RWPE1 (cell line): ENCODE results near the gene PPP2R5D.

Source experiments
- CTCF ChIA-PET: fragments of 350-600 bp; sonication (Branson Sonifier 250); formaldehyde crosslinking; extraction: SDS; loops from one replicate; lab custom pipeline; 2021; lab: Yijun Ruan, JAX
- POLR2A ChIA-PET: fragments of 400-600 bp; formaldehyde crosslinking; extraction: SDS; loops from one replicate; lab custom pipeline; 2020; ENCODE audit warnings: antibody characterized with exemption; ENCODE audit not compliant: low non-redundant PET; lab: Yijun Ruan, JAX
- DNase-seq: peaks from one replicate; pipeline ENCODE4 v3.0.0; 2012; ENCODE audit warnings: low spot score
- H3K27ac ChIP-seq: fragments of 450-650 bp; 2 replicates; pipeline ENCODE4 v1.5.1; 2017
- TF ChIP-seq, protein P1 (sequence below): fragments of 450-650 bp; conservative IDR thresholded peaks from 2 replicates; pipeline ENCODE4 v1.5.1; 2017; ENCODE audit warnings: low read depth, mild to moderate bottlenecking

The PPP2R5D gene

DNA sequence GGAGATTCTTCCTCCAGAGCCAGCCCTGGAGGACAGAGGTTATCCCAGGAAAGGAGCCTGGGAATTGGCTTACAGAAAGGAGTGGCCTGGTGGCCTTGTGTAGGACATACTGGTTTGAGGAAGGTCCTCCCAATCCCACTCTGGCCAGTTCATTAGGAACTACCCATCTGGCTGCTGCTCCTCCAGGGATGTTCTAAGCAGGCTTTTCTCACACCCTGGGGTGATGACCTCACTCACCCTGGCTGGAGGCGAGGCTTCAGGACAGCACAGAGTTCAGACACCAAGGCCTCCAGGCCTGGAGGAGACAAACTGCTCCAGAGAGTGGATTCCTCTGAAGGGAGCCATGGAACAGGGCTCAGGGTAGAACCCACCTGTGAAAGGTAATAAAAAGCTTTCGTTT, 14.9 kb upstream of the PPP2R5D start:
- no peak overlapping the region for H3K27ac ChIP-seq
- ChIA-PET POLR2A (no interaction called here), CTCF (interaction anchor here (0.6 kb wide), 1 partner anchor 200 kb away, joined by 6 read pairs; no protein-coding TSS in a partner anchor)
- DNase-seq: no peak
- TF ChIP-seq, protein P1, sequence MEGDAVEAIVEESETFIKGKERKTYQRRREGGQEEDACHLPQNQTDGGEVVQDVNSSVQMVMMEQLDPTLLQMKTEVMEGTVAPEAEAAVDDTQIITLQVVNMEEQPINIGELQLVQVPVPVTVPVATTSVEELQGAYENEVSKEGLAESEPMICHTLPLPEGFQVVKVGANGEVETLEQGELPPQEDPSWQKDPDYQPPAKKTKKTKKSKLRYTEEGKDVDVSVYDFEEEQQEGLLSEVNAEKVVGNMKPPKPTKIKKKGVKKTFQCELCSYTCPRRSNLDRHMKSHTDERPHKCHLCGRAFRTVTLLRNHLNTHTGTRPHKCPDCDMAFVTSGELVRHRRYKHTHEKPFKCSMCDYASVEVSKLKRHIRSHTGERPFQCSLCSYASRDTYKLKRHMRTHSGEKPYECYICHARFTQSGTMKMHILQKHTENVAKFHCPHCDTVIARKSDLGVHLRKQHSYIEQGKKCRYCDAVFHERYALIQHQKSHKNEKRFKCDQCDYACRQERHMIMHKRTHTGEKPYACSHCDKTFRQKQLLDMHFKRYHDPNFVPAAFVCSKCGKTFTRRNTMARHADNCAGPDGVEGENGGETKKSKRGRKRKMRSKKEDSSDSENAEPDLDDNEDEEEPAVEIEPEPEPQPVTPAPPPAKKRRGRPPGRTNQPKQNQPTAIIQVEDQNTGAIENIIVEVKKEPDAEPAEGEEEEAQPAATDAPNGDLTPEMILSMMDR: no peak

- CTCF ChIA-PET: no interaction called here
- no peak overlapping the region for H3K27ac ChIP-seq
- TF ChIP-seq, protein P1: no peak
- POLR2A ChIA-PET: no interaction called here
- DNase-seq: no peak
Measured at GRCh38 chr6:42969934-42970333, 14.4 kb upstream of the PPP2R5D start.

- POLR2A ChIA-PET: interaction anchor here (0.5 kb wide), 1 partner anchor 8 kb away, joined by 6 read pairs; the partner anchor contains the start of gene PEX6
Measured at GRCh38 chr6:42970871-42971612, 13.3 kb upstream of the PPP2R5D start.

GRCh38 chr6:42971746-42972327, 12.5 kb upstream of the PPP2R5D start:
- TF ChIP-seq, protein P1: no peak
- no peak for DNase-seq
- ChIA-PET POLR2A (interaction anchor here (0.5 kb wide), 1 partner anchor 1251 kb away, joined by 3 read pairs; no protein-coding TSS in a partner anchor), CTCF (interaction anchor here (0.6 kb wide), 1 partner anchor 1390 kb away, joined by 4 read pairs; no protein-coding TSS in a partner anchor)
- H3K27ac ChIP-seq: peak overlapping the region; percentile 60

More at GRCh38 chr6:42970871-42971612, 13.3 kb upstream of the PPP2R5D start:
- CTCF ChIA-PET: interaction anchor here (0.6 to 0.9 kb wide), 2 partner anchors 8 to 1389 kb away, joined by 3 to 4 read pairs; no protein-coding TSS in a partner anchor
- DNase-seq: peak; percentile 39
- TF ChIP-seq, protein P1: no peak
- H3K27ac ChIP-seq: peak overlapping the region; percentile 60

DNA sequence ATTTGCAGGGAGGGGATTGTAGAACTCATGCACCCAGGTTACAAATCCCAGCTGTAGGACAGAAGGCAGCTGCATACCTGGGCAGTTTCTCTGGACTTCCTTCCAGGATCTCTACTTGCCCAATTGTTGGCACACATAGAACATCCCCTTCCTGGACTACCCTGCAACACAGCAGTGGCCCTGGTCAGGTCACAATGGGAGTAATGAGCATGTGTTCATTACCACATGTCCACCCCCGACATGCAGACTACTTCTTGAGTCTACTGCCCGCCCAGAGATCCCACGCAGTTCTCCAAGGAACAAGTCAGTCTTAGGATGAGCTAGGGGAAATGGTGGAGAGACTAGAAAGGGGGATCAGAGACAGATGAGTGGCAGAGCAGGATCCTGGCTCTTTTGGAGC, 10.4 kb upstream of the PPP2R5D start:
- POLR2A ChIA-PET: interaction anchor here (1.4 kb wide), 1 partner anchor 10 kb away, joined by 3 read pairs; no protein-coding TSS in a partner anchor
- CTCF ChIA-PET: no interaction called here
- no peak for DNase-seq
- TF ChIP-seq, protein P1: no peak
- no peak overlapping the region for H3K27ac ChIP-seq

GRCh38 chr6:42974919-42975505, 9.4 kb upstream of the PPP2R5D start:
- CTCF ChIA-PET: no interaction called here
- TF ChIP-seq, protein P1: no peak
- H3K27ac ChIP-seq: peak overlapping the region; percentile 34; the same call in 1 of the 2 replicates
- POLR2A ChIA-PET: interaction anchor here (0.6 to 1.4 kb wide), 3 partner anchors 9 to 79 kb away, joined by 3 to 7 read pairs (median 3); partner anchors contain the start of genes CNPY3 and CUL7
- DNase-seq: no peak
